Measurements from ENCODE around the gene ALPK1.

ALPK1 gene

DNA sequence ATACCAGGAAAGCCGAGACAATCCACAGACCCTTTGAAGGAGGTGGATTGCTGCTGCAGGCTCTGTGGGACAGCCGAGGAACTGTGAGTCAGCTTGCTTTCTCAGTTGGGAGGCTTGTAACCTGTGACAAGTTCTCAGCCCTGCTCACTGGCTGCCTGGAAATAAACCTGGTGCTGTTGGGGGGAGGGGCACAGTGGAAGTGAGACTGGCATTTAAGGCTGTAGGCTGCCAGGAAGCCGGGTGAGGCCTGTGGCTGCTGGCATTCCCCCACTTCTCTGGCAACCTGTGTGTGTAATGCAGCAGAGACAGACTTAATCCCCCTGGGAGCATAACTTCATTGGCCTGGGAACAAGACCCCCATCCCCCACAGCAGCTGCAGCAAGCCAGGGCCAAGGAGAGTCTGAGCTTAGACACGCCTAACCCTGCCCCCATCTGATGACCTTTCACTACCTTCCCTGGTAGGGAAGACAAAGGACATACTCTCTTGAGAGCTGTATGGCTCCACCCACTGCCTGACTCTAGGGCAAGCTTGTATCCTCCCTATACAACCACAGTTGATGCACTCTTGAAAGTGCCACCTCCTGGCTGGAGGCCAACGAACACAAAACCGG, 64.1 kb downstream of the ALPK1 start:
- DNase-seq (ENCODE audit: low read depth): peak; percentile 9
- TF ChIP-seq, protein P1, sequence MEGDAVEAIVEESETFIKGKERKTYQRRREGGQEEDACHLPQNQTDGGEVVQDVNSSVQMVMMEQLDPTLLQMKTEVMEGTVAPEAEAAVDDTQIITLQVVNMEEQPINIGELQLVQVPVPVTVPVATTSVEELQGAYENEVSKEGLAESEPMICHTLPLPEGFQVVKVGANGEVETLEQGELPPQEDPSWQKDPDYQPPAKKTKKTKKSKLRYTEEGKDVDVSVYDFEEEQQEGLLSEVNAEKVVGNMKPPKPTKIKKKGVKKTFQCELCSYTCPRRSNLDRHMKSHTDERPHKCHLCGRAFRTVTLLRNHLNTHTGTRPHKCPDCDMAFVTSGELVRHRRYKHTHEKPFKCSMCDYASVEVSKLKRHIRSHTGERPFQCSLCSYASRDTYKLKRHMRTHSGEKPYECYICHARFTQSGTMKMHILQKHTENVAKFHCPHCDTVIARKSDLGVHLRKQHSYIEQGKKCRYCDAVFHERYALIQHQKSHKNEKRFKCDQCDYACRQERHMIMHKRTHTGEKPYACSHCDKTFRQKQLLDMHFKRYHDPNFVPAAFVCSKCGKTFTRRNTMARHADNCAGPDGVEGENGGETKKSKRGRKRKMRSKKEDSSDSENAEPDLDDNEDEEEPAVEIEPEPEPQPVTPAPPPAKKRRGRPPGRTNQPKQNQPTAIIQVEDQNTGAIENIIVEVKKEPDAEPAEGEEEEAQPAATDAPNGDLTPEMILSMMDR (conservative IDR thresholded peaks at IDR 0.05; ENCODE audit: low read length): no peak
- H3K4me3 ChIP-seq (ENCODE audit: low read length): no peak overlapping the region

DNA sequence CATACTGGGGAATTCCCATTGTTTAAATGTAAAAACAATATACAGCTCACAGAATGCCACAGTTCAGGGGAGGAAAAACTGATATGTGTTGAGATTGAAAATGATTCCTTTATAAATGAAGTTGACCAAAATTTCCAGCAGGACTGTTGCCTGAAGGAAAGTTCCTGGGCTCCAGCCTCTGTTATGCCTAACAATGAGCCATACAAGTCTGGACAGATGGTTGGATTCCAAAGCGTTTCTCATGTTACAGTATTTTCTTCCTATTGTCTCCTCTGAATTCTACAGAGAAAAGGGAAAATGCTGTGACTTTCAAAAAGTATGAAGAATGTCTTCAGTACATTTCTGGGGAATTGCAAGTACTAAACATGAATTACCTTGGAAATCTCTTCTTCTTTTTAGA, 73.3 kb downstream of the ALPK1 start:
- TF ChIP-seq, protein P1 (conservative IDR thresholded peaks at IDR 0.05; ENCODE audit: low read length): no peak
- H3K4me3 ChIP-seq (ENCODE audit: low read length): no peak overlapping the region
- no peak for DNase-seq (ENCODE audit: low read depth)

DNA sequence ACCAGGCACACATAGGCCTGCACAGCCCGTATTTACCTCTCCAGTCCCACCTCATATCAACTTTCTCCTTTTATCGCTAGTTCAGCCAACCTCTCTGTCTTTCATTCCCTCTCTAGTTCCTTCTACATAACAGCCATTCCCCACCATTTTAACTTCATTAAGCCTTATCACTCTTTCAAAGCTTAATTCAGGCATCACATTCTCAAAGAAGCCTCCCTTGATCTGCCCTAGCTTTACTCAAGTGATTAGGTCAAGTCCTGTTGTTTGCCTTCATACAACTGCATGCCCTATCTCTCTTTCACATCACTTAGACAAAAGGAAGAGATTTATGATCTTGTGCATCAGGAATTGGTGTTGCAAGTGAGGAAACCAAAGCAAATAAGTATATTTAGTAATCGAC, 74.2 kb downstream of the ALPK1 start:
- no peak for DNase-seq (ENCODE audit: low read depth)
- TF ChIP-seq, protein P1 (conservative IDR thresholded peaks at IDR 0.05; ENCODE audit: low read length): no peak
- no peak overlapping the region for H3K4me3 ChIP-seq (ENCODE audit: low read length)

DNA sequence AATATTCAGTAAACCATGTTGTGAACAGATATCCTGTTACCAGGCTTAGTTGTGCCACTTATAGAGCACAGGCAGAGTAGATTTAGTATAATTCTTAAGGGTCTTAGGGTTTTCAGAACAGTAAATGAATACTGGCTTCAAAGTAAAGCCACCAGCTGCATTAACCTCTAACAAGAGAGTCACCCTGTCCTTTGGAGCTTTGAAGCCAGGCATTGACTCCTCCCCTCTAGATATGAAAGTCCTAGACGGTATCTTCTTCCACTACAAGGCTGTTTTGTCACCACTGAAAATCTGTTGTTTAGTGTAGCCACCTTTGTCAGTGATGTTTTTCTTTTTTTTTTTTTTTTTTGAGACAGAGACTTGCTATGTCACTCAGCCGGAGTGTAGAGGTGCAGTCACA, 77.7 kb downstream of the ALPK1 start:
- no peak overlapping the region for H3K4me3 ChIP-seq (ENCODE audit: low read length)
- no peak for DNase-seq (ENCODE audit: low read depth)
- TF ChIP-seq, protein P1 (conservative IDR thresholded peaks at IDR 0.05; ENCODE audit: low read length): no peak

DNA sequence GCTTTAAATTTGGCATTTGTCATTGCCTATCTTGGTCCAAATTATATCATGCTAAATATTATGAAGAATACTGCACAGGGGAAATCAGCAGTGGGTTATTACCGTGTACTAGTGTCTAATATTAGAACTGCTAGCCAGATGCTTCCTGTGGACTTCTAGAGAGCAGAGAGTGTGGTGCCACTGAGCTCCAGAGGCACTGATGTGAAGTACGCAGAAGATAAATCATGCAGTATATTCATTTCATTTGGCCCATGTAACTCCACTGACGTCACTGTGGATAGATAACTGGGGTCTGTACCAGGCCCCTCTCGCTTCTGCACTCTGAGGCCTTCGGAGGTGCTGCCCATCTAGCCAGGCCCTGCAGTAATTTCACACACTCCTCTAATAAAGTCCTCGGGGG, 80.0 kb downstream of the ALPK1 start:
- no peak overlapping the region for H3K4me3 ChIP-seq (ENCODE audit: low read length)
- TF ChIP-seq, protein P1 (conservative IDR thresholded peaks at IDR 0.05; ENCODE audit: low read length): no peak
- no peak for DNase-seq (ENCODE audit: low read depth)

DNA sequence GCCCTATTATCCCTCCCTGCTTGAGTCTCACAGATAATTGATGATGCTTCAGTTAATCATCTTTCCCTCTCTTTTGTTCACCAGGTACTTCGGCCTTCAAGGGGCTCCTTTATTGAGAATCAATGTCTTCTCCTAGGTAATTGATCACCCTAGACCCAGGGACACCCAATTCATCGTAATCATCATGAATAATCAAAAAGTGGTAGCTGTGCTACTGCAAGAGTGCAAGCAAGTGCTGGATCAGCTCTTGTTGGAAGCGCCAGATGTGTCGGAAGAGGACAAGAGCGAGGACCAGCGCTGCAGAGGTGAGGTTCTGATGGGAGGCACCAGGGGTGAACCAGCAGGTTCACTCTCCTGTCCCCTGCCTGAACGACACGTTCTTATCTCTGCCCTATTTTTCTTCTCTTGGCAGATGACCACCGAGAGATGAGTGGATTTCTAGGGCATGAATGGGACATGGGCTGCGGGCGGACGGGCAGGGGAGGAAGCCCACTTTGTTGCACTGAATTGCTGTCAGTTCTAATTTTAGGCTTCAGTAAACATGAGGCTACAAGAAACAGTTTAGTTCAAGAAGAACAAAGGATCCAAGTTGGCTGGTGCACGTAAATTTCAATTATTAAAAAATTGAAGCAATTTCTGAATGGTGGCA, 80.5 kb downstream of the ALPK1 start:
- DNase-seq (ENCODE audit: low read depth): no peak
- TF ChIP-seq, protein P1 (conservative IDR thresholded peaks at IDR 0.05; ENCODE audit: low read length): no peak
- H3K4me3 ChIP-seq (ENCODE audit: low read length): no peak overlapping the region

DNA sequence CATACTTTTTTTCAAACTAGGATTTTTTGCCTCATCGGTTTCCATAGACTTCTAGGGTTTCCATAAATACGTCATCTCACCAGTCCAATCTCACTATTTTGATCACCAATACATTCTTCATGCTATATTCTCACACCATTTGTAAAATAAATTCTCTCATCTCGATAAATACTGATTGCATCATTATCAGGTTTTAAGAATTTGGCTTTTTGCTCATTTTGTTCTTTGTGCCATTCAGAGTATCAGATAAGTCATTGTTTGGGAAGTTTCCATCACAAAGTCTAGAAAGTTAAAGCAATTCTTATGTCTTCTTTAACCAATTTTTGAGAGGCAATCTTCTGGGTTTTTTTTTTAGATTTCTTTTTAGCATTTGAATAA, 81.1 kb downstream of the ALPK1 start:
- TF ChIP-seq, protein P1 (conservative IDR thresholded peaks at IDR 0.05; ENCODE audit: low read length): no peak
- DNase-seq (ENCODE audit: low read depth): no peak
- no peak overlapping the region for H3K4me3 ChIP-seq (ENCODE audit: low read length)
